Measurements from ENCODE around the gene TBC1D10A. TPM values are rescaled to one million over a fixed set of nuclear protein-coding genes. Genes with fewer than 3 reads are reported as not detected.

The TBC1D10A gene
- total RNA-seq, 1 donor from 2014 or later, result 32.7 TPM

GRCh38 chr22:30334646-30335045 is 7.9 kb upstream of the TBC1D10A start:
- peaks cover 69% of the 10 kb centered on the region for H3K36me3 ChIP-seq (ENCODE audit: insufficient read depth, low read length)
- no peak overlapping the region for H3K4me3 ChIP-seq (ENCODE audit: insufficient read depth, low read depth, low read length)
- H3K27me3 ChIP-seq (ENCODE audit: insufficient read depth, low read length), result no peaks in the 10 kb centered on the region
- no peak for FAIRE-seq
- Mint-ChIP-seq H3K27me3 (ENCODE audit: low read depth, unreplicated experiment) (no peaks in the 10 kb centered on the region), H3K9me3 (ENCODE audit: unreplicated experiment) (no peaks in the 10 kb centered on the region), H3K27ac (ENCODE audit: unreplicated experiment) (no peak overlapping the region), H3K4me3 (ENCODE audit: unreplicated experiment) (no peak overlapping the region), H3K36me3 (ENCODE audit: low read depth, unreplicated experiment) (peaks cover 41% of the 10 kb centered on the region), H3K4me1 (ENCODE audit: low read depth, unreplicated experiment) (peaks cover 2% of the 10 kb centered on the region)
- no peak for TF ChIP-seq CTCF (IDR thresholded peaks at IDR 0.05; ENCODE audit: insufficient read depth, low read depth, low read length)
- TF ChIP-seq EZH2 (IDR thresholded peaks at IDR 0.05; ENCODE audit: insufficient read depth, low read length), result no peak
- H3K9ac ChIP-seq (ENCODE audit: low read length), result no peak overlapping the region
- H2AFZ ChIP-seq (ENCODE audit: low read depth, low read length), result no peak overlapping the region
- H3K79me2 ChIP-seq (ENCODE audit: insufficient read depth, low read length), result no peaks in the 10 kb centered on the region
- no peaks in the 10 kb centered on the region for H3K4me1 ChIP-seq (ENCODE audit: insufficient read depth, low read length)
- no peak for DNase-seq (ENCODE audit: low read depth)
- no peaks in the 10 kb centered on the region for H3K9me3 ChIP-seq (ENCODE audit: insufficient read depth, low read depth, low read length)
- peaks cover 32% of the 10 kb centered on the region for H4K20me1 ChIP-seq (ENCODE audit: insufficient read depth, low read length)
- no peak overlapping the region for H3K27ac ChIP-seq (ENCODE audit: low read depth, low read length)
- H3K4me2 ChIP-seq (ENCODE audit: low read length), result no peak overlapping the region

- Histone ChIP-seq H3K4me3 (ENCODE audit: insufficient read depth, low read depth, low read length) (no peak overlapping the region), H2AFZ (ENCODE audit: low read depth, low read length) (no peak overlapping the region), H3K79me2 (ENCODE audit: insufficient read depth, low read length) (no peaks in the 10 kb centered on the region), H3K9ac (ENCODE audit: low read length) (no peak overlapping the region), H3K4me1 (ENCODE audit: insufficient read depth, low read length) (no peaks in the 10 kb centered on the region), H3K9me3 (ENCODE audit: insufficient read depth, low read depth, low read length) (no peaks in the 10 kb centered on the region), H3K27me3 (ENCODE audit: insufficient read depth, low read length) (no peaks in the 10 kb centered on the region), H4K20me1 (ENCODE audit: insufficient read depth, low read length) (peaks cover 30% of the 10 kb centered on the region), H3K4me2 (ENCODE audit: low read length) (no peak overlapping the region), H3K27ac (ENCODE audit: low read depth, low read length) (no peak overlapping the region), H3K36me3 (ENCODE audit: insufficient read depth, low read length) (peaks cover 65% of the 10 kb centered on the region)
- TF ChIP-seq CTCF (IDR thresholded peaks at IDR 0.05; ENCODE audit: insufficient read depth, low read depth, low read length) (no peak), EZH2 (IDR thresholded peaks at IDR 0.05; ENCODE audit: insufficient read depth, low read length) (no peak)
- Mint-ChIP-seq H3K4me3 (ENCODE audit: unreplicated experiment) (no peak overlapping the region), H3K9me3 (ENCODE audit: unreplicated experiment) (no peaks in the 10 kb centered on the region), H3K36me3 (ENCODE audit: low read depth, unreplicated experiment) (peaks cover 37% of the 10 kb centered on the region), H3K27me3 (ENCODE audit: low read depth, unreplicated experiment) (no peaks in the 10 kb centered on the region), H3K4me1 (ENCODE audit: low read depth, unreplicated experiment) (peaks cover 3% of the 10 kb centered on the region), H3K27ac (ENCODE audit: unreplicated experiment) (no peak overlapping the region)
- FAIRE-seq (no peak), DNase-seq (ENCODE audit: low read depth) (no peak)
Observed at GRCh38 chr22:30333707-30334087, 7.0 kb upstream of the TBC1D10A start.

GRCh38 chr22:30332994-30333706 is 6.4 kb upstream of the TBC1D10A start:
- H3K36me3 Mint-ChIP-seq (ENCODE audit: low read depth, unreplicated experiment), result peaks cover 34% of the 10 kb centered on the region
- no peaks in the 10 kb centered on the region for H3K9me3 Mint-ChIP-seq (ENCODE audit: unreplicated experiment)
- no peak overlapping the region for H3K27ac ChIP-seq (ENCODE audit: low read depth, low read length)
- H3K4me3 ChIP-seq (ENCODE audit: insufficient read depth, low read depth, low read length), result no peak overlapping the region
- H3K27me3 Mint-ChIP-seq (ENCODE audit: low read depth, unreplicated experiment), result no peaks in the 10 kb centered on the region
- no peaks in the 10 kb centered on the region for H3K9me3 ChIP-seq (ENCODE audit: insufficient read depth, low read depth, low read length)
- TF ChIP-seq CTCF (IDR thresholded peaks at IDR 0.05; ENCODE audit: insufficient read depth, low read depth, low read length) (no peak), EZH2 (IDR thresholded peaks at IDR 0.05; ENCODE audit: insufficient read depth, low read length) (no peak)
- no peaks in the 10 kb centered on the region for H3K79me2 ChIP-seq (ENCODE audit: insufficient read depth, low read length)
- H3K9ac ChIP-seq (ENCODE audit: low read length), result no peak overlapping the region
- DNase-seq (ENCODE audit: low read depth) (no peak), FAIRE-seq (no peak)
- H4K20me1 ChIP-seq (ENCODE audit: insufficient read depth, low read length), result peaks cover 27% of the 10 kb centered on the region
- peaks cover 62% of the 10 kb centered on the region for H3K36me3 ChIP-seq (ENCODE audit: insufficient read depth, low read length)
- H3K4me1 ChIP-seq (ENCODE audit: insufficient read depth, low read length), result no peaks in the 10 kb centered on the region
- peaks cover 8% of the 10 kb centered on the region for H3K4me1 Mint-ChIP-seq (ENCODE audit: low read depth, unreplicated experiment)
- H3K27me3 ChIP-seq (ENCODE audit: insufficient read depth, low read length), result no peaks in the 10 kb centered on the region
- H3K27ac Mint-ChIP-seq (ENCODE audit: unreplicated experiment), result peak overlapping the region; percentile 41
- no peak overlapping the region for H3K4me2 ChIP-seq (ENCODE audit: low read length)
- peak overlapping the region; percentile 41 for H3K4me3 Mint-ChIP-seq (ENCODE audit: unreplicated experiment)
- H2AFZ ChIP-seq (ENCODE audit: low read depth, low read length), result no peak overlapping the region

Measured in astrocyte (in vitro differentiated cells and primary cell).